Uterus (tissue), 2 donors: ENCODE measurements around the gene CCDC91.

Source experiments
- POLR2A ChIP-seq, 2 donors: fragments of 450-650 bp; IDR thresholded peaks; one replicate each; pipeline ENCODE4 v1.6.1; 2016; ENCODE audit warnings: antibody characterized with exemption in 2 of 2, mild to moderate bottlenecking in 1 of 2, moderate library complexity in 1 of 2
- TF ChIP-seq, protein P1 (sequence below), 4 experiments: fragments of 200-600 bp in 2 of 4; fragments of 450-650 bp in 2 of 4; sonication (generic) in 2 of 4; IDR thresholded peaks; one replicate each; pipeline ENCODE4 v1.5.1; 2016 to 2019; ENCODE audit warnings: antibody characterized with exemption in 4 of 4, mild to moderate bottlenecking in 2 of 4, moderate library complexity in 1 of 4

DNA sequence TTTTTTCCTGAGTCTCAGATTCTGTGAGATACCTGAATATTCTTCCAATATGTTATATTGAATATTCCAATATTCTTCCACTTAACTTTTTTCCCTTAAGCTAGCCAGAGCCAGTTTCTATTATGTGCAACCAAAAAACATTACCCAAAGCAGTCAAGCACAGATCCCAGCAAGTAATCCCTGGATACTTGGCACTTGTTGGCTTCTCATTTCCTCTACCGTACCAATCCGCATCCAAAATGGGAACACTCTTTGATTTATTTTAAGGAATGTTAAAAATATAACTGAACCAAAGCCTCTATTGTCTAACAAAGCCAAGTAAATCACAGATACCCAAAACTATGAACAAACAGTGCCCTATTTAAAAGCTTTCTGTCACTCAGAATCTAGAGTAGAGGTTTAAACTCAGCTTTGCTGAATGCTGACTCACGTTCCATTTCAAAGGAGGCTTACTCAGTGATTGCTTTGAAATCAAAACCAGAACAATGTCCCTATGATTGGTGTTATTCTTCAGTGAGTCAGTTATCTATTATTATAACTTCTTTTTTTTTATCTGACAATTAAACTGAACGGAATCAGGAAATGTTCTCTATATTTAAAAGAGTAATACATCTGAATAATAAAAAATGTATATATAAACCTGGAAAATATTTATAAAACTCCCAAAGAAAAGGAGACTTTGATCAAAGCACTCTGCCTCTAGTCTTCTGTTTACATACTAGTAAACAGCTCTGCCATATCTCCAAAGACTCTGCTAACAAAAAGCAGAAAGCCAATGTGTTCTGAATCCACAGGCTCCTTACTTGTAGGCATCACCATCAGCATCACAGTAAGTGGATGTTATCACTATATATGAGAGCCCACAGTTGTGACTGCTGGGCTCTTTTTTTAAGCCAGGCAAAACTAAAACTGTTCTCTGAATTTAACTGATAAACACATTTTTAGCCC is 360.8 kb downstream of the CCDC91 start:
- TF ChIP-seq, protein P1, sequence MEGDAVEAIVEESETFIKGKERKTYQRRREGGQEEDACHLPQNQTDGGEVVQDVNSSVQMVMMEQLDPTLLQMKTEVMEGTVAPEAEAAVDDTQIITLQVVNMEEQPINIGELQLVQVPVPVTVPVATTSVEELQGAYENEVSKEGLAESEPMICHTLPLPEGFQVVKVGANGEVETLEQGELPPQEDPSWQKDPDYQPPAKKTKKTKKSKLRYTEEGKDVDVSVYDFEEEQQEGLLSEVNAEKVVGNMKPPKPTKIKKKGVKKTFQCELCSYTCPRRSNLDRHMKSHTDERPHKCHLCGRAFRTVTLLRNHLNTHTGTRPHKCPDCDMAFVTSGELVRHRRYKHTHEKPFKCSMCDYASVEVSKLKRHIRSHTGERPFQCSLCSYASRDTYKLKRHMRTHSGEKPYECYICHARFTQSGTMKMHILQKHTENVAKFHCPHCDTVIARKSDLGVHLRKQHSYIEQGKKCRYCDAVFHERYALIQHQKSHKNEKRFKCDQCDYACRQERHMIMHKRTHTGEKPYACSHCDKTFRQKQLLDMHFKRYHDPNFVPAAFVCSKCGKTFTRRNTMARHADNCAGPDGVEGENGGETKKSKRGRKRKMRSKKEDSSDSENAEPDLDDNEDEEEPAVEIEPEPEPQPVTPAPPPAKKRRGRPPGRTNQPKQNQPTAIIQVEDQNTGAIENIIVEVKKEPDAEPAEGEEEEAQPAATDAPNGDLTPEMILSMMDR (IDR thresholded peaks at IDR 0.05) = no peak
- TF ChIP-seq POLR2A (IDR thresholded peaks at IDR 0.05) = no peak
